GM10266 (cell line): Measurements from ENCODE around the gene KRT13.

Experiments
- DNase-seq: peaks from one replicate; pipeline ENCODE4 v3.0.0; 2012; ENCODE audit errors: extremely low spot score
- TF ChIP-seq, protein P1 (sequence below): IDR thresholded peaks from 2 replicates; pipeline ENCODE4 v1.5.1; 2012; ENCODE audit warnings: mild to moderate bottlenecking, low read depth; ENCODE audit not compliant: control insufficient read depth, insufficient read depth; ENCODE audit errors: missing control alignments

Gene KRT13

GRCh38 chr17:41523225-41523593 is 17.8 kb upstream of the KRT13 start:
- DNase-seq: no peak
- TF ChIP-seq, protein P1, sequence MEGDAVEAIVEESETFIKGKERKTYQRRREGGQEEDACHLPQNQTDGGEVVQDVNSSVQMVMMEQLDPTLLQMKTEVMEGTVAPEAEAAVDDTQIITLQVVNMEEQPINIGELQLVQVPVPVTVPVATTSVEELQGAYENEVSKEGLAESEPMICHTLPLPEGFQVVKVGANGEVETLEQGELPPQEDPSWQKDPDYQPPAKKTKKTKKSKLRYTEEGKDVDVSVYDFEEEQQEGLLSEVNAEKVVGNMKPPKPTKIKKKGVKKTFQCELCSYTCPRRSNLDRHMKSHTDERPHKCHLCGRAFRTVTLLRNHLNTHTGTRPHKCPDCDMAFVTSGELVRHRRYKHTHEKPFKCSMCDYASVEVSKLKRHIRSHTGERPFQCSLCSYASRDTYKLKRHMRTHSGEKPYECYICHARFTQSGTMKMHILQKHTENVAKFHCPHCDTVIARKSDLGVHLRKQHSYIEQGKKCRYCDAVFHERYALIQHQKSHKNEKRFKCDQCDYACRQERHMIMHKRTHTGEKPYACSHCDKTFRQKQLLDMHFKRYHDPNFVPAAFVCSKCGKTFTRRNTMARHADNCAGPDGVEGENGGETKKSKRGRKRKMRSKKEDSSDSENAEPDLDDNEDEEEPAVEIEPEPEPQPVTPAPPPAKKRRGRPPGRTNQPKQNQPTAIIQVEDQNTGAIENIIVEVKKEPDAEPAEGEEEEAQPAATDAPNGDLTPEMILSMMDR: no peak

DNA sequence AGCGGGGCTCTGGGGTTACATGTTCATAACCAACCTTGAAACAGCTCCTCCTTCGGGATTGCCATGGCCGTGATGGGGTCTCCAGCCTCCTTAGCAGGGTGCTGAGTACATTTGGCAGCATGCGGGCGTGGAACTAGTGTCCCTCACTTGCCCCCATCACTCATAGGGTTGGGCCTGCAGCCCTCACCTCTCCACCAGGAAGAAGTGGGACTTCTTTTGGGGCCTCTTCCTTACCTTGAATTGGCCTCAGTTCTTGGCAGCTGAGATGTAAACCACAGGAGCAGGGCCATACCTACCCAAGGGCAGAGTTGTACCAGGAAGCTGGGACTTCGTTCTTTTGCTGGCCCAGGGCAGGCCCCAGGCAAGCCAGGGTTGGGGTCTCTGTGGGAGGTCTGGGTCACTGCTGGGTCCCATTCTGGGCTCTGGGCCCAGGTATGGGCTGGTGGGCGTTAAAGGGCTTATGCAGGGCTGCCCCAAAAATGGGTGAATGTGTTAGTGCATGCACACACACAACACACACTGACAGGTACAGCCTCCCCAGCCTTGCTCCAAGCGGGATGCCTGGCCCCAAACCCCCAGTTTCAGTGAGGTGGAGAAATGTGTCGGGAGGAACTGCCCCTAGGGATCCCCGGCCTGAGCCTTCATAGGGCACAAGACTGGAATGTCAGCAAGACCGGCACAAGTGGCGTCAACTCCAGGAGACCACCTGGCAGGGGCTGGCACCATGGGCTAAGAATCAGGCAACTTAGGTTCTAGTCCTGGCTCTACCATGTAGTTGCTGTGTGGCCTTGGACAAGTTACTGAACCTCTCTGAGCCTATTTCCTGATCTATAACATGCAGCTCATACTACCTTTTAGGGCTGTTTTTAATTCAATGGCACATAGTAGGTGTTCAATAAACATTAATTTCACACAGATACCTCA is 17.2 kb upstream of the KRT13 start:
- DNase-seq: no peak
- TF ChIP-seq, protein P1: no peak

DNA sequence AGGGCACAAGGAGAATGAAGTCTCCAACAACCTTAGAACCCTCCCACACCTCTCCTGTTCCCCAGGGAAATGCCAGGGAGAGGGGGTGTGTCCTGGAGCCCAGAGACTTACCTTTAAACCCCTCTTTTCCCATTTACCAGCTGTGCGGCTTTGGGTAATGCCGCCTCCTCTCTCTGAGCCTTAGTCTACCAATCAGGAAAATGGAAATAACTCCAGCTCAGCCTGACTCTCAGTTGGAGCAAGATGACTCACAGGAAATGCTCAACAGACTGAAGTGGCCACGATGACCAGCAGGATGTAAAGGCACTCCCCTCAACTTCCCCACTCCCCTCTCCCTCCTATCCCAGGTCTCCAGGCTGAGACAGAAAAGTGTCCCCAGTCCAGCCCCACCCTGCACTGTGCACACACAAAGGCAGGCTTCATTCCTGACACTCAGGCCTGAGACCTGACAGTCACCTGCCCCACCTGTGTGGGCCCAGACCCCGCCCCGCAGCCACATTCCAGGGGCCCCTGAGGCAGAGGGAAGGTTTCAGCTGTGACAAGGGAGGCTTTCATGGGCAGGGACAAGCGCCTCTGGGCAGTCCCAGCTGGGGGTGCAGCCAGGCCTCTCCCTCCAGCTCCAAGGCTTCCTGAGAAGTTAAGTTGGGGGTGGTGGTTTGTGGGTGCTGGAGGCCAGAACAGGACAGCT is 16.3 kb upstream of the KRT13 start:
- TF ChIP-seq, protein P1: no peak
- no peak for DNase-seq

DNA sequence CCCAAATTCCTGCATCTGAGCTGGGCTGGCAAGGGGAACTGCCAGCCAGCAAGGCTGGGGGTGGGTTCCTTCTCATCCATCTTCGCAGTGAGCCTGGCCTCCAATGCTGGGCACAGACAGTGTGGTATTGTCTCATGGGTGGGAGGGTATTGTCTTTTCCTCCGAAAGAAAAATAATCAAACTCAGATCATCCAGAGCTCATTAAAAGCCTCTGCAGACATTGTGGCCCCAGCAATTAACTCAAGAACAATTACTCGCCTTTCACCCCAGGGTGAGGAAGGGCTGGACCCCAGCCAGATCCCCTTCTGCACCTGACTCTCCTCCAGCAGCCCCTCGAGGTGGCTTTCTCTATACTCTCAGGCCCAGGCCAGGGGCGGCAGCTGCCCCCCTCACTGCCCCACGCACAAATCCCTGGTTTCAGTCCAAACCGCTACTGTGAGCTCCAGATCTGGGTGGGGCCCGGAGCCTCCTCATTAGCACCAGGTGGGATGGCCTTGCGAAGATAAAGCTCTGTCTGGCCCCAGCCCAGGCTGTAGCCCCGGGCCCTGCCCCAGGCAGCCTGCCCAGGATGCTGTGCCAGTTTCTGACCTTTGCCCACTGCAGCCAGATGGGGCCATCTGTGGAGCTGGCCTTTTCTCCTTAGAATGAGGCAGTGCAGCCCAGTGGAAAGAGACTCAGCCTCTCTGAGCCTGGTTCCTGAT is 15.6 kb upstream of the KRT13 start:
- no peak for DNase-seq

GRCh38 chr17:41519501-41520224 is 14.3 kb upstream of the KRT13 start:
- DNase-seq: no peak
- TF ChIP-seq, protein P1: no peak

More for the DNA sequence above, 15.6 kb upstream of the KRT13 start:
- TF ChIP-seq, protein P1: no peak

- no peak for DNase-seq
- TF ChIP-seq, protein P1: no peak
Measured at GRCh38 chr17:41518789-41519449, 13.5 kb upstream of the KRT13 start, which contains the start of gene KRT15. KRT15 (minus strand) TSS chr17:41518890; CDS start chr17:41518827, 63 bp downstream.
